Right atrium auricular region (tissue), 2 donors: ENCODE data around the gene ZBTB20. TPM values are rescaled to one million over a fixed set of nuclear protein-coding genes. Genes with fewer than 3 reads are reported as not detected.

ENCODE experiments used
- DNase-seq: peaks from one replicate; pipeline ENCODE4 v3.0.0-alpha.2; 2019; ENCODE audit warnings: low spot score
- H3K27ac ChIP-seq, 2 donors: fragments of 200-600 bp; sonication (generic); 1 replicate in 1 of 2; 2 replicates in 1 of 2; pipeline ENCODE4 v1.5.1; 2016 to 2019
- H3K27me3 ChIP-seq, 2 donors: fragments of 200-600 bp; sonication (generic); one replicate each; pipeline versions ENCODE4 v1.5.1 to v1.6.0; 2017 to 2019
- H3K36me3 ChIP-seq: fragments of 200-600 bp; sonication (generic); one replicate; pipeline ENCODE4 v1.5.1; 2016
- H3K4me1 ChIP-seq, 2 donors: fragments of 200-600 bp; sonication (generic); one replicate each; pipeline versions ENCODE4 v1.5.1 to v1.6.0; 2017 to 2019
- H3K4me3 ChIP-seq, 2 donors: fragments of 200-600 bp; sonication (generic); 1 replicate in 1 of 2; 2 replicates in 1 of 2; pipeline ENCODE4 v1.5.1; 2017 to 2019; ENCODE audit warnings: mild to moderate bottlenecking in 1 of 2, moderate library complexity in 1 of 2
- H3K9me3 ChIP-seq, 2 donors: fragments of 200-600 bp; sonication (generic); one replicate each; pipeline ENCODE4 v1.5.1; 2019
- CTCF ChIP-seq, 2 donors: fragments of 200-600 bp; sonication (generic); IDR thresholded peaks; one replicate each; pipeline ENCODE4 v1.5.1; 2019; ENCODE audit warnings: antibody characterized with exemption in 2 of 2
- total RNA-seq, 2 donors: library from RNA; depleted of rRNA; stranded (reverse); fragments of >200 nt; gene quantifications; one replicate each; pipeline ENCODE4 v1.1.0, GENCODE V29; 2016

ZBTB20 gene
- total RNA-seq, 2 donors from 2014 or later, result 84.6 to 90.8 TPM

GRCh38 chr3:114635878-114636277 is 511.2 kb downstream of the ZBTB20 start:
- H3K27me3 ChIP-seq, result no peaks in the 10 kb centered on the region
- H3K9me3 ChIP-seq, result peaks cover 0 to 16% of the 10 kb centered on the region in 2 donors
- no peaks in the 10 kb centered on the region for H3K36me3 ChIP-seq
- no peaks in the 10 kb centered on the region for H3K4me1 ChIP-seq
- DNase-seq, result no peak
- H3K27ac ChIP-seq, result no peak overlapping the region
- H3K4me3 ChIP-seq, result no peak overlapping the region
- TF ChIP-seq CTCF (IDR thresholded peaks at IDR 0.05), result no peak

- Histone ChIP-seq H3K27me3 (no peaks in the 10 kb centered on the region), H3K4me3 (no peak overlapping the region), H3K9me3 (peaks cover 0 to 16% of the 10 kb centered on the region in 2 donors), H3K27ac (no peak overlapping the region), H3K4me1 (no peaks in the 10 kb centered on the region), H3K36me3 (no peaks in the 10 kb centered on the region)
- TF ChIP-seq CTCF (IDR thresholded peaks at IDR 0.05), result no peak
- DNase-seq, result no peak
These were observed 512.5 kb downstream of the ZBTB20 start for GRCh38 chr3:114634635-114635034.

- Histone ChIP-seq H3K27me3 (no peaks in the 10 kb centered on the region), H3K4me3 (no peak overlapping the region), H3K4me1 (peaks cover 0 to 11% of the 10 kb centered on the region in 2 donors), H3K27ac (no peak overlapping the region), H3K36me3 (no peaks in the 10 kb centered on the region), H3K9me3 (peaks cover 0 to 16% of the 10 kb centered on the region in 2 donors)
- no peak for DNase-seq
- TF ChIP-seq CTCF (IDR thresholded peaks at IDR 0.05), result no peak
These were observed 514.2 kb downstream of the ZBTB20 start for GRCh38 chr3:114632757-114633424.

GRCh38 chr3:114627770-114628169 is 519.3 kb downstream of the ZBTB20 start:
- no peak overlapping the region for H3K4me3 ChIP-seq
- TF ChIP-seq CTCF (IDR thresholded peaks at IDR 0.05), result no peak
- peak; percentile 81 for DNase-seq

GRCh38 chr3:114626751-114627150 is 520.3 kb downstream of the ZBTB20 start:
- Histone ChIP-seq H3K4me3 (no peak overlapping the region), H3K27ac (peak overlapping the region; percentile 96 to 98), H3K9me3 (no peaks in the 10 kb centered on the region), H3K4me1 (peaks cover 0 to 59% of the 10 kb centered on the region in 2 donors), H3K36me3 (no peaks in the 10 kb centered on the region), H3K27me3 (no peaks in the 10 kb centered on the region)
- no peak for TF ChIP-seq CTCF (IDR thresholded peaks at IDR 0.05)
- DNase-seq, result no peak

More at GRCh38 chr3:114627770-114628169, 519.3 kb downstream of the ZBTB20 start:
- Histone ChIP-seq H3K27me3 (no peaks in the 10 kb centered on the region), H3K4me1 (peaks cover 0 to 49% of the 10 kb centered on the region in 2 donors), H3K27ac (peak overlapping the region; percentile 96 to 98), H3K9me3 (no peaks in the 10 kb centered on the region), H3K36me3 (no peaks in the 10 kb centered on the region)
